ENCODE results near the gene CTU2. TPM values are rescaled to one million over a fixed set of nuclear protein-coding genes. Genes with fewer than 3 reads are reported as not detected.
A peak's percentile ranks its signal among the peaks of the same experiment; 100 is the strongest.

Gene CTU2
- total RNA-seq, 1 experiment from 2014 or later, result 24.8 TPM

DNA sequence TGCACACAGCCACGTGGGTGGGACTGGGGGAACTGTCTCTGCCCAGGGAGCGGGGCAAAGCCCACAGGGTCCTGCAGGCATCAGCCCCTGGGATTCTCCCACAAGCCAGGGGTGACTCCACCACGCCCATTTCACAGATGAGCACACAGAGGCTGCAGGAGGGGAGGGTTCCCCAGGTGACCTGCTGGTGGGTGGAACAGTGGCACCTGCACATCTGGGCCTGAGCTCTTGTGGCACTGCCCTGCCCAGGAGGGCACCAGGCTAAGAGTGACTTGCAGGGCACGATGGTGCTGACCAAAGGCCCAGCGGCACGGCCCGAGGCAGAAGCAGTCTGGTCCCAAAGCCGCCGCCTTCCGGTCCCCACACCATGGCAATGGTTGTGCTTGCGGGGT lies 54.8 kb downstream of the CTU2 start:
- no peak for TF ChIP-seq TCF7L2 (IDR thresholded peaks at IDR 0.05; ENCODE audit: low read depth, low read length)
- TF ChIP-seq CTCF (IDR thresholded peaks at IDR 0.05), result no peak
- TF ChIP-seq, protein P1, sequence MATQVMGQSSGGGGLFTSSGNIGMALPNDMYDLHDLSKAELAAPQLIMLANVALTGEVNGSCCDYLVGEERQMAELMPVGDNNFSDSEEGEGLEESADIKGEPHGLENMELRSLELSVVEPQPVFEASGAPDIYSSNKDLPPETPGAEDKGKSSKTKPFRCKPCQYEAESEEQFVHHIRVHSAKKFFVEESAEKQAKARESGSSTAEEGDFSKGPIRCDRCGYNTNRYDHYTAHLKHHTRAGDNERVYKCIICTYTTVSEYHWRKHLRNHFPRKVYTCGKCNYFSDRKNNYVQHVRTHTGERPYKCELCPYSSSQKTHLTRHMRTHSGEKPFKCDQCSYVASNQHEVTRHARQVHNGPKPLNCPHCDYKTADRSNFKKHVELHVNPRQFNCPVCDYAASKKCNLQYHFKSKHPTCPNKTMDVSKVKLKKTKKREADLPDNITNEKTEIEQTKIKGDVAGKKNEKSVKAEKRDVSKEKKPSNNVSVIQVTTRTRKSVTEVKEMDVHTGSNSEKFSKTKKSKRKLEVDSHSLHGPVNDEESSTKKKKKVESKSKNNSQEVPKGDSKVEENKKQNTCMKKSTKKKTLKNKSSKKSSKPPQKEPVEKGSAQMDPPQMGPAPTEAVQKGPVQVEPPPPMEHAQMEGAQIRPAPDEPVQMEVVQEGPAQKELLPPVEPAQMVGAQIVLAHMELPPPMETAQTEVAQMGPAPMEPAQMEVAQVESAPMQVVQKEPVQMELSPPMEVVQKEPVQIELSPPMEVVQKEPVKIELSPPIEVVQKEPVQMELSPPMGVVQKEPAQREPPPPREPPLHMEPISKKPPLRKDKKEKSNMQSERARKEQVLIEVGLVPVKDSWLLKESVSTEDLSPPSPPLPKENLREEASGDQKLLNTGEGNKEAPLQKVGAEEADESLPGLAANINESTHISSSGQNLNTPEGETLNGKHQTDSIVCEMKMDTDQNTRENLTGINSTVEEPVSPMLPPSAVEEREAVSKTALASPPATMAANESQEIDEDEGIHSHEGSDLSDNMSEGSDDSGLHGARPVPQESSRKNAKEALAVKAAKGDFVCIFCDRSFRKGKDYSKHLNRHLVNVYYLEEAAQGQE (IDR thresholded peaks at IDR 0.05; ENCODE audit: insufficient read depth in 1 of 2, low read depth in 2 of 2, low read length in 1 of 2), result no peak
- no peak for TF ChIP-seq POLR2AphosphoS5 (IDR thresholded peaks at IDR 0.05; ENCODE audit: low read depth, low read length)
- no peak for TF ChIP-seq SIN3A (IDR thresholded peaks at IDR 0.05; ENCODE audit: borderline replicate concordance, insufficient read depth, low read depth, low read length)
- Histone ChIP-seq H3K27ac (ENCODE audit: low read length) (peak overlapping the region; percentile 74; the same call in 1 of the 2 replicates), H3K36me3 (ENCODE audit: control insufficient read depth, insufficient read depth, low read length) (no peaks in the 10 kb centered on the region), H3K4me3 (ENCODE audit: low read depth in 2 of 2, low read length in 2 of 2) (no peak overlapping the region), H3K4me1 (ENCODE audit: control insufficient read depth, insufficient read depth, low read length) (peaks cover 76% of the 10 kb centered on the region), H3K27me3 (ENCODE audit: control insufficient read depth, insufficient read depth, low read length) (no peaks in the 10 kb centered on the region), H3K9me3 (ENCODE audit: control insufficient read depth, insufficient read depth, low read depth, low read length) (no peaks in the 10 kb centered on the region)
- in situ Hi-C loops (cut with HindIII; ENCODE audit: low pct_unique_long_range_greater_than_20kb, low sequenced_read_pairs), result no loop called here
- no peak for DNase-seq (ENCODE audit: low read depth, low spot score)
- intact Hi-C loops (cut with micrococcal nuclease; ENCODE audit: unreplicated experiment), result no loop called here
- CTCF ChIA-PET, result interaction anchor here (0.6 kb wide), 1 partner anchor 13 kb away, joined by 4 read pairs; no protein-coding TSS in a partner anchor
- ATAC-seq, result 0 out of 2 replicates have a peak, but pooled peaks have one; percentile 3
- no TSS peak for BruUV-seq (replicated peaks)
- POLR2A ChIA-PET, result no interaction called here

GRCh38 chr16:88761830-88762229 lies 55.5 kb downstream of the CTU2 start:
- in situ Hi-C loops (cut with HindIII; ENCODE audit: low pct_unique_long_range_greater_than_20kb, low sequenced_read_pairs), result no loop called here
- no TSS peak for BruUV-seq (replicated peaks)
- ChIA-PET CTCF (interaction anchor here (0.6 kb wide), 1 partner anchor 41 kb away, joined by 3 read pairs; no protein-coding TSS in a partner anchor), POLR2A (no interaction called here)
- Histone ChIP-seq H3K27me3 (ENCODE audit: control insufficient read depth, insufficient read depth, low read length) (no peaks in the 10 kb centered on the region), H3K9me3 (ENCODE audit: control insufficient read depth, insufficient read depth, low read depth, low read length) (no peaks in the 10 kb centered on the region), H3K36me3 (ENCODE audit: control insufficient read depth, insufficient read depth, low read length) (no peaks in the 10 kb centered on the region), H3K4me3 (ENCODE audit: low read depth in 2 of 2, low read length in 2 of 2) (no peak overlapping the region), H3K27ac (ENCODE audit: low read length) (0 out of 2 replicates have a peak overlapping the region, but pooled peaks have one; percentile 17), H3K4me1 (ENCODE audit: control insufficient read depth, insufficient read depth, low read length) (peaks cover 80% of the 10 kb centered on the region)
- TF ChIP-seq SIN3A (IDR thresholded peaks at IDR 0.05; ENCODE audit: borderline replicate concordance, insufficient read depth, low read depth, low read length) (no peak), POLR2AphosphoS5 (IDR thresholded peaks at IDR 0.05; ENCODE audit: low read depth, low read length) (no peak)
- DNase-seq (ENCODE audit: low read depth, low spot score) (no peak), ATAC-seq (no peak)
- intact Hi-C loops (cut with micrococcal nuclease; ENCODE audit: unreplicated experiment), result no loop called here

DNA sequence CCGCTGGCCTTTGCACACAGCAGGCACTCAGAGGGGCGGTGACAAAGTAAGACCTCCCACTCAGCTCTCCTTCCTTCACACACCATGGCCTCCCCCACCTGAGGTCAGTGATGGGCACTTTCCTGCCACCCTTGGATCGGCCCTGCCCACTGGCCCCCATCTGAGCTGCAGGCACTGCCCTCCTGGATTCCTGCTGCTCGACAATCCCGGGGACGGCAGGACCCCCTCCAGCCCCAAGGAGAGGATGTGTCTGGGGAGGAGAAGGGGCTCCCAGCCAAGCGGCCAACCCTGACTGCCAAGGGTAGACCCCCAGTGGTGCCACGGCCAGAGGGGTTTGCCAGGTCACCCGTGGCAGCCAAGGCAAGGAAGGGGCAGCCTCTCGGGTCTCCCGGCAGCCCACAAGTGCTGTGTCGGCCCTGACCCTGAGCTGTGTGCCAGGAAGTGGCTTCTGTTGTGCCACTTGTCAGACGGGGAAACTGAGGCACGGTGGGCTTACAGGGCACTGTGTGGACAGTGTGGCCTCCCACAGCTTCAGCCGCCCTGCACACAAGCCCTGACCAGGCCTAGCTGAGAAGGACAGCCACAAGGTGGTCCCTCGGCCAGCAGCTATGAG lies 56.1 kb downstream of the CTU2 start:
- no peaks in the 10 kb centered on the region for H3K27me3 ChIP-seq (ENCODE audit: control insufficient read depth, insufficient read depth, low read length)
- no peak overlapping the region for H3K4me3 ChIP-seq (ENCODE audit: low read depth in 2 of 2, low read length in 2 of 2)
- H3K4me1 ChIP-seq (ENCODE audit: control insufficient read depth, insufficient read depth, low read length), result peaks cover 84% of the 10 kb centered on the region
- ATAC-seq, result no peak
- no peaks in the 10 kb centered on the region for H3K9me3 ChIP-seq (ENCODE audit: control insufficient read depth, insufficient read depth, low read depth, low read length)
- H3K36me3 ChIP-seq (ENCODE audit: control insufficient read depth, insufficient read depth, low read length), result no peaks in the 10 kb centered on the region
- TF ChIP-seq CTCF (IDR thresholded peaks at IDR 0.05), result no peak
- TF ChIP-seq, protein P1 (IDR thresholded peaks at IDR 0.05; ENCODE audit: insufficient read depth in 1 of 2, low read depth in 2 of 2, low read length in 1 of 2), result no peak
- TF ChIP-seq SIN3A (IDR thresholded peaks at IDR 0.05; ENCODE audit: borderline replicate concordance, insufficient read depth, low read depth, low read length), result no peak
- TF ChIP-seq POLR2AphosphoS5 (IDR thresholded peaks at IDR 0.05; ENCODE audit: low read depth, low read length), result no peak
- TF ChIP-seq TCF7L2 (IDR thresholded peaks at IDR 0.05; ENCODE audit: low read depth, low read length), result no peak
- intact Hi-C loops (cut with micrococcal nuclease; ENCODE audit: unreplicated experiment), result no loop called here
- DNase-seq (ENCODE audit: low read depth, low spot score), result no peak
- POLR2A ChIA-PET, result no interaction called here
- BruUV-seq (replicated peaks), result no TSS peak
- CTCF ChIA-PET, result interaction anchor here (0.6 to 0.7 kb wide), 2 partner anchors 16 to 41 kb away, joined by 3 read pairs; no protein-coding TSS in a partner anchor
- peak overlapping the region; percentile 61 for H3K27ac ChIP-seq (ENCODE audit: low read length)
- in situ Hi-C loops (cut with HindIII; ENCODE audit: low pct_unique_long_range_greater_than_20kb, low sequenced_read_pairs), result no loop called here
